Brain microvascular endothelial cell (primary cell): ENCODE measurements around the gene KCNB1.

Source experiments
- DNase-seq: peaks from one replicate; pipeline ENCODE4 v3.0.0-alpha.2; 2020
- H3K27ac ChIP-seq: fragments of 250-450 bp; sonication (Bioruptor Pico); 2 replicates; pipeline ENCODE4 v1.5.1; 2020; ENCODE audit warnings: mild to moderate bottlenecking, moderate library complexity
- H3K27me3 ChIP-seq: fragments of 250-450 bp; sonication (Bioruptor Pico); replicated peaks from 2 replicates; pipeline ENCODE4 v1.5.1; 2020; ENCODE audit warnings: mild to moderate bottlenecking
- H3K36me3 ChIP-seq: fragments of 250-450 bp; sonication (Bioruptor Pico); replicated peaks from 2 replicates; pipeline ENCODE4 v1.5.1; 2020; ENCODE audit warnings: mild to moderate bottlenecking
- H3K4me3 ChIP-seq: 2 replicates; pipeline ENCODE4 v1.5.1; 2011; ENCODE audit warnings: low read depth, mild to moderate bottlenecking, control low read depth, low read length, moderate library complexity
- CTCF ChIP-seq: IDR thresholded peaks from 2 replicates; pipeline ENCODE4 v1.5.1; 2011; ENCODE audit warnings: low read depth, mild to moderate bottlenecking, moderate library complexity, low read length, control low read depth, inconsistent platforms; ENCODE audit errors: missing control alignments
- in situ Hi-C: cut with HindIII; loops from 2 replicates; pipeline ENCODE4 v1.10.0; 2017; ENCODE audit warnings: low sequenced_read_pairs, low pct_ligation_motif_present

Gene KCNB1

GRCh38 chr20:49381558-49382493 lies 100.6 kb downstream of the KCNB1 start:
- peak; percentile 51 for DNase-seq
- Histone ChIP-seq H3K4me3 (no peak overlapping the region), H3K36me3 (no peaks in the 10 kb centered on the region), H3K27me3 (peaks cover 4% of the 10 kb centered on the region), H3K27ac (no peak overlapping the region)
- TF ChIP-seq CTCF, result no peak
- in situ Hi-C loops, result no loop called here

- peaks cover 4% of the 10 kb centered on the region for H3K27me3 ChIP-seq
- DNase-seq, result no peak
- no peak overlapping the region for H3K4me3 ChIP-seq
- no peak for TF ChIP-seq CTCF
- H3K36me3 ChIP-seq, result no peaks in the 10 kb centered on the region
- no peak overlapping the region for H3K27ac ChIP-seq
- in situ Hi-C loops, result no loop called here
These were observed 102.1 kb downstream of the KCNB1 start for GRCh38 chr20:49380337-49380780.

- no peak for DNase-seq
- Histone ChIP-seq H3K36me3 (no peaks in the 10 kb centered on the region), H3K4me3 (no peak overlapping the region), H3K27ac (no peak overlapping the region), H3K27me3 (peaks cover 4% of the 10 kb centered on the region)
- no peak for TF ChIP-seq CTCF
- in situ Hi-C loops, result no loop called here
These were observed 103.1 kb downstream of the KCNB1 start for GRCh38 chr20:49379338-49379737.

- in situ Hi-C loops, result no loop called here
- Histone ChIP-seq H3K36me3 (no peaks in the 10 kb centered on the region), H3K4me3 (no peak overlapping the region), H3K27ac (no peak overlapping the region), H3K27me3 (peaks cover 4% of the 10 kb centered on the region)
- TF ChIP-seq CTCF, result no peak
- no peak for DNase-seq
These were observed 105.1 kb downstream of the KCNB1 start for GRCh38 chr20:49377326-49377725.

GRCh38 chr20:49375170-49375569 lies 107.3 kb downstream of the KCNB1 start:
- in situ Hi-C loops, result no loop called here

More at GRCh38 chr20:49375170-49375569, 107.3 kb downstream of the KCNB1 start:
- Histone ChIP-seq H3K27ac (no peak overlapping the region), H3K36me3 (no peaks in the 10 kb centered on the region), H3K27me3 (peaks cover 10% of the 10 kb centered on the region), H3K4me3 (no peak overlapping the region)
- TF ChIP-seq CTCF, result no peak
- no peak for DNase-seq
